NCI-H146 treated with DMSO at 0.1 percent for 48 hours (cell line): Measurements from ENCODE around the gene MED12.

Experiments used
- DNase-seq: peaks from one replicate; lab custom pipeline; 2025; ENCODE audit not compliant: unreplicated experiment; lab: John Stamatoyannopoulos, UW

MED12 gene

DNA sequence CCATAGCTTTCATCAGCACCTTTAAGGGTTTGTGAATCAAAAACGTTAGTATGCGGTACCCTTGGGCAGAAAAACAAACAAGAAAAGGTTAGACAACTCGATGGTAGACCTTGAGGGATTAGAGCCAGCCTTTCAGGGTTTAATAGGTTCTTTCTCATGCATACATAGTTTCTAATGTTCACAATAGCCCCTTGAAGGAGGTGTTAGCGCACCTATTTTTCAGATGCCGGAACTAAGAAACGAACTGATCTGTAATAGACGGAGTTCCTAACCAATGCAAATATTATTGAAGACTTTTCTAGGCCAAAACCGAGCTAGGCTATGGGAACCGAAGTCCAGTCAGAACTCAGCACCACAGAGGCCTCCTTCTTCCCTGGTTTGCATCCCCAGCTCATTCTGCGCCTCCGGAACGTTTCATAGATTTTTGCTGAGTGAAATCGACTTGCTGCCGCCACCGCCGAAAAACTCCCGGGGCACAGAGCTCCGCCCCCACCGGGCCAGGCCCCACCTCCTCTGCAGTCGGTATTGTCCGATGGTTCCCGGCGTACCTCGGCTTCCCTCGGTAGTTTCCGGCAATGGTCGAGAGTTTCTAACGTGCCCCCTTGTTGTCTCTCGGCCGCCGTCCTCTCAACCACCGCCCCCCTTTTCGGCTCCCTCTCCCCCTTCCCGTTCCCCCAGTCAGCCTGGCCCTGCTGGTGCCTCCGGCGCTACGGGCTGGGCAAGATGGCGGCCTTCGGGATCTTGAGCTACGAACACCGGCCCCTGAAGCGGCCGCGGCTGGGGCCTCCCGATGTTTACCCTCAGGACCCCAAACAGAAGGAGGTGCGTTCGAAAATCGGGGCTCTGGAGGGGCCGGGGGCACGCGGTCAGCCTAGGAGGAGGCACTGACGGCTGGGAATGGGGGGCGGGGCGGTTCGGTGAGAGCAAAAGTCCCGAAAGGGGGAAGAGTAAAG, at the start of gene MED12:
TSS of gene MED12 (plus strand) at position 565 of the 953 bp plus-strand sequence. CDS start at position 724, 159 bp downstream.
- DNase-seq: peak; percentile 68

DNA sequence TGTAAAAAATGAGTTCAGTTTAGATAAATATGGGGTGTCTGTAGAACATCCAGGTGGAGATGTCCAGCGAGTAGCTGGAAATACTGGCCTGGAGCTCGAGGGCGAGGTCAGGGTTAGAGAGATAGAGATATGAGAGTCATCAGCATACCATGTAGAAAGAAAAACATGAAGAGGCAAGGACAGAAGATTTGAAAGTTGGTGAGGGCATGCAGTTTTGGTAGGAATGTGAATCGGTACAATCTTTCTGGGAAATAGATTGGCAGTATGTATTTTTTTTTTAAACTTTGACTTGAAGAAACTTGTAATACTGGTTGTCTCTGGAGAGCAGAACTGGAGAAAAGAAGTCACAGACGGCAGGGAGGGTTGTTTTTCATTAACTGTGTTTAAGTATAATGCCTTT, 47.9 kb upstream of the MED12 start:
- no peak for DNase-seq

DNA sequence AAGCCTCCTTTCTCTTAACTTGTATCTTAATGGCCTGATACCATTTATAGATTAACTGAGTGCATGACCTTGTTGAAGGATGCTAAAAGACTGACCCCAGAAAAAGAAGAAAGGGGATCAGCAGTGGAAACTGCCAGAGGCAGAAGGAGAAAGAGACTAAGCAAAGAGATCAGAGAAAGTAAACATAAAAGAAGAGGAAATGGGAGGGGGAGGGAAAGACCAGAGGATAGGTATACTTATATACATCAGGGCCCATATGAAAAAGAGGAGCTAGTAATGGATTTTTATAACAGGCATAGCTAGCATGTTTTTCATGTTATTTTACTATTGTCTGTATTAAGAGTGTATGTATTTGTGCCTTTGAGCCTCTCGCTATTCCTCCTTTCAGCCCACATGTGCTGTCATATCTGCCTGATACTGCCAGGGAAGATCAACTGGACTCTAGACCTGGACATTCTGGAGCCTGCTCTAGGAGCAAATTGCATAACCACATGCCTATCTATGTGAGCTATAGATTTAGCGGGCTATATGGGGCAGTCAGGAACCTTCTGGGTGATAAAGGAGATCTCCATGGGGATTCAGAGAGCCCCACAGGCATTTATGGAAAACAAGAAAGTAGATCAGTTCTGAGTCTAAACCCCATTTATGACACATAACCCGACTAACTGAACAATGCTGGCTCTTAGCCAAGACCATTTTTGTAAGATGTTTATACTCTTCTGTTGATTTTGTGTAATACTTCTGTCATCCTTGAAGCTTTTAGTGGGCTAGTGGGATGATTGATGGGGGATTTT, 36.9 kb upstream of the MED12 start:
- DNase-seq: no peak

DNA sequence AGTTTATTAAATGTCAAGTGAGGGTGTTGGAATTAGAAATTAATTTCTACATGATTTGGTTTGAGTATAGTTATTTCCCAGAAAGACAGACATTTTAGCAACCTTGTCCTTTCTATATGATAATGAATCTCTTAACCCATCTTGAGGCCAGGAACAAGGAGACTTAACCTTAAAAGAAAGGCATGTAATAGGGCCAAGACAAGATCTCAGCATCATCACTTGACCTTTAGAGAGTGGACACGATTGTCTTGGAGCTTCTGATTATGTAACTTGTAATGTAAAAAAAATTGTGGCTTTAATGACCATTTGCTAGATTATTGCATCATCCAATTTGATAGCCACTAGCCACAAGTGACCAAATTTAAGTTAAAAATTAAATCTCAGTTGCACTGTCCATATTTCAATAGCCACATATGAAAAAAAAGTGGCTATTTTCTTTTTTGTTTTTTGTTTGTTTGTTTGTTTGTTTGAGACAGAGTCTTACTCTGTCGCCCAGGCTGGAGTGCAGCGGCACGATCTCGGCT, 36.2 kb upstream of the MED12 start:
- no peak for DNase-seq

DNA sequence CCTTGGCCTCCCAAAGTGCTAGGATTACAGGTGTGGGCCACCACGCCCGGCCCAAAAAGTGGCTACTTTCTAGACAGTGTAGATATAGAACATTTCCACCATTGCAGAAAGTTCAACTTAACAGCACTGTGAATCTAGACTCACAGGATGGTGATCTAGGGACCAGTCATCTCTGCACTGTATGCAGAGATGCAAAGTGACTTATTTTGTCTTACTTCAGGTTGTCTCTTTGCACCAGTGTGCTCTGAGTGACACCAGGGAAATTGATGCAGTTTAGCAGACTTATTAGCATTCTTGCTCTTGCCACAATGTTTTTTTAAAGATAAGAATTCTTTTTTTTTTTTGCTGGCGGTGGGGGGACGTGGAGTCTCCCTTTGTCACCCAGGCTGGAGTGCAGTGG, 35.6 kb upstream of the MED12 start:
- DNase-seq: no peak

DNA sequence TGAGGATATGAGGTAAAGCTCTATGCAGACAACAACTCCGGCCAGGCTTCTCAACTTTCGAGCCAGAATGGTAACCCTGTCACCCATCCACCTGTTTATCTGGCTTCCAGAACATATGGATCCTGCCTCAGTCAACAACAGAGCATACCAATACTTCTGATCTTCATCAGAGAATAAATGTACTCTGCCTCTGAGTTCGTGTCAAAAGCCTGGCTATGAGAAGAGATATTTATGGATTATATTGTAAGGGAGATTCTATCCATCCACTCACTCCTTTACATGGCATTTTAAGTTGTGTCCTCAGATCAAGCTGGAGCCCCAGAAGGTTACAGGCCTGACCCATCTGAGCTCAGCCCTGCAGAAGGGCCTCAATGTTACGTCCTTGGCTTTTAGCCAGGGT, 32.5 kb upstream of the MED12 start:
- DNase-seq: no peak

DNA sequence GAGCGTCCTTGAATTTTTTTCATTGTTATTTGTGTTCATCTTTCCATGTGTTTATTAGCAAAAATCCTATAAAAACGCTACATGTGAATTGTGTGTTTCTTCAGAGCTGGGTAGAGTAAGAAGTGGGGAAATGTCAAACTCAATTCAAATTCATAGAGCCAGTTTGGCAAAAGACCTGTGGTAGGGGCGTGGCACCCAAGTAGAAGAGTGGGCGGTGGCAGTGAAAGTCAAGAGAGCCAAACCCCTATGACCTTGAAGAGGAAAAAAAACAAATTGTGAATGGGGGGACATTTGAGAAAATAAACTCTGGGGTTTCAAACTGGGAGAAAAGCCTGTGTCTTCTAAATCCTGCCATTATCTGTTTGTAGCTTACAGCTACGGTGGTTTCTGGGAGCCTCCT, 27.1 kb upstream of the MED12 start:
- DNase-seq: no peak

DNA sequence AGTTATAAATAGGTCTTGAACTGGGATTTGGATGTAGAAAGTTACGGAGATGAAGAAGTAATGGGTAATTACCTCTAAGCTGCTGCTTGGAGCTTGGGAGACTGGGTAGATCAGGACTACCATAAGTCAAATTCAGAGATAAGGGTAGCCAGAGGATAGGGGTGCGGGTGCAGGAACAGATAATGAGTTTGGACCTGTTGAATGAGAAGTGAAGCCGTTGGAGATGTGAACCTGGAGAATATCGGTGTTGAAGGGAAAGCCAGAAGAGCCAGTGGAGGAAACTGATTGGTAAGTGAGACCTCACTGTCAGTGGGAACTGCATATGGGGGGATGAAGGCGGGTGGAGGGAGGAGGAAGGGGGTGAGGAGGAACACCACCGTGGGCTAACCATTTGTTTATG, 23.4 kb upstream of the MED12 start:
- DNase-seq: no peak

DNA sequence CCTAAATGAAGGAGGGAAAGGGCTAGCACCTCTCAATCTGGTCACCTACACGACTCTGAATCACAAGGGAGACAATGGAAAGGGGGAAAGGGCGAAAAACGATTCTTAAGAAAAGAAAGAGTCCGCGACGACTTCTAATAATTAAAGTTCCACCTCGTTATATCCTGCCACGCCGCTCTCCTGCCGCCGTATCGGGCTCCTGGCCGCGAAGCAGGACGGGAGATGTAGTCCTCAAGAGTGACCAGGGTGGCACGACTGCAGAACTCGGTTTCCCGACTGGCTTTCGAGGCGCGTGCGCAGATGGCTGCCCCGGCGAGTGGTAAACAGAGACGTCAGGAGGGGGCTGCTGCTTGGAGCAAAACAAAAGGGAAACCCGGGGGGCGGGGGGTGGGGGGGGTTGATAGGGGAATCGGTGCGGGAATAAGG, 22.8 kb upstream of the MED12 start, which contains the start of gene FOXO4:
TSS of gene FOXO4 (plus strand) at position 297 of the 426 bp plus-strand sequence. CDS start 678 bp downstream, outside the sequence.
- DNase-seq: peak; percentile 67

DNA sequence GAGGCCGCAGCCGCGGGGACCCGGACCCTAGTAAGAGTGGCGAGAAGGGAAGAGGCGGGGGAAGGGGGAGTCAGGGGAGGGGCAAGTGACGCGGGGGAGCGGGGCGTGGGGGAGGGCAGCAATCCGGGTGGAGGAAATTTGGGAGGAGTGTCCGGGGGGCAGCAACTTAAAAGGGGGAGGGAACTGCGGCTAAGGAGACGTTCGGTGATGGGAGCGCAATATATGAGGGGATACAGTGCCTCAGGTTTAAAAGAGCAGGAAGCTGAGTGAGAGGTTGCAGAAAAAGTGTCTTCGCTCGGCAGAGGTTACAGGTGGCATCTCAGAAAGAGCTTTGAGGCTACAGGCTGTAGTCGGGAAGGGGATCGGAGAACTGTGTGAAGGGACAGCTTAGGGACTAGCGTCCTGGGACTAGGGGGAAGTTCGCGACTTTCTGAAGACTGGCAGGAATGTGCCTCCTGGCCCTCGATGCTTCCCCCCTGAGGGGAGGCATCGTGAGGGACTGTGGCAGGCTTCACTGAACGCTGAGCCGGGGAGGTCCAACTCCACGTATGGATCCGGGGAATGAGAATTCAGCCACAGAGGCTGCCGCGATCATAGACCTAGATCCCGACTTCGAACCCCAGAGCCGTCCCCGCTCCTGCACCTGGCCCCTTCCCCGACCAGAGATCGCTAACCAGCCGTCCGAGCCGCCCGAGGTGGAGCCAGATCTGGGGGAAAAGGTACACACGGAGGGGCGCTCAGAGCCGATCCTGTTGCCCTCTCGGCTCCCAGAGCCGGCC, 22.2 kb upstream of the MED12 start:
- DNase-seq: peak; percentile 28

DNA sequence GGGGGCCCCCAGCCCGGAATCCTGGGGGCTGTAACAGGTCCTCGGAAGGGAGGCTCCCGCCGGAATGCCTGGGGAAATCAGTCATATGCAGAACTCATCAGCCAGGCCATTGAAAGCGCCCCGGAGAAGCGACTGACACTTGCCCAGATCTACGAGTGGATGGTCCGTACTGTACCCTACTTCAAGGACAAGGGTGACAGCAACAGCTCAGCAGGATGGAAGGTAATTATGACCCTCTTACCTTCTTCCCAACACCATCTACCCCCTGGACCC, 21.7 kb upstream of the MED12 start:
- no peak for DNase-seq

DNA sequence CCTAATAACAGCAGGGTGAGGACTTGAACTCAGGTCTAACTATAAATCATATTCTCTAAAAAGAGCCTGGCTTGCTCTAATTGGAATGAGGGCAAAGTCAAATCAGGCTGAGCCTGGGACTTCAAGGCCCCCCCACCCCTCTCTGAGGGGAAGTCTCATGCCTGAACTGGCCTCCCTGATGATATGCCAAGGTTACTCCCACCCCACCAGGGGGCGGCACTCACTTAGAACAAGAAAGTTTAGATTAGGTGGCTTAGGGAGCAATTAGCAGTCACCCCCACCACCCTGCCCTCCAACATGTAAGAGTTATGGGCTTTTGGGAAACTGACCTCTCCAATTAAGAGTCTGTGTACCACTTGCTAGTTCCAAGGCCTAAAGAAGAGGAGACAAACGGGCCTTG, 20.1 kb upstream of the MED12 start:
- DNase-seq: no peak

DNA sequence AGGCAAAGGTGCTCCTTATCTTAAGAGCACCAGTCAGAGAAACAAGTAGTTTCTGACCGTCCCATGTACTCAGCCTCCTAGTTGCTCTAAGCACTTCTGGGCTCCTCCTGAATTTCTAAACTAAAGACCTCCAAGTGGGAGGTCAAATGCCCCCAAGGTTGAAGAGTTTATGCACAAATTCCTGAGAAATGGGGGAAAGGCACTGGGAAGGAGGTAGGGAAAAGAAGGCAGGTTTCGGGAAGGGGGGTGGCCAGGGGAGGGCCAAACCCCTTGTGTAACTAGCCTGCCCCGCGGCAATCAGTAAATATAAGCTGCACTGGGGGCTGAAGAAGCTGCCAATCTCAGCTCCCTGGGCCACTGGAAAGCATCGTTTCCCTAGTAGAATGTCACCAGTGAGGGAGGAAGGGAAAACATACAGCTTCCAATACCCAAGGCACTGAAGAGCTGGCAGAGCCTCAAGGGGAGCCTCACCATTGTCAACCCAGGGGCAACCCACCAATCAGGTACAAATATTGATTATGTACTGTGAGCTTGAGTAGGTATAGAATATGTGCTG, 19.4 kb upstream of the MED12 start:
- no peak for DNase-seq

DNA sequence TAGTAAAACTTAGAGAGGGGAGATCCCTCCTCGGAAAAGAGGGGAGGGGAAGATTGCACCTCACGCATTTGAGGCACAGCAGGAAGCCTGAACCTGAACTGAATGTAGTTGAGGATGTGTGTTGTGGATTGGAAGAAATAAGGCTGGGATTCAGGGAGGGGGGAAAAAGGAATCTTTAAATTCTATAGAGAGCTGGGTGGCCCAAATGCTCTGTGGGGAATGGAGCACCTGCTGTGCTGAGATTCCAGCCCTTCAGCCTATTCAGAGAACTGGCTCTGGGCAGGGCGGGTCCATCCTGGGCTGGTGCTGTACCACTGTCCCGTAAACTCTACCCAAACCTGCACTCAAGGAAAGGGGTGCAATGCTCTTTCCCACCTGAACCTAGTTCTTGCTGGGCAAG, 18.7 kb upstream of the MED12 start:
- DNase-seq: no peak

DNA sequence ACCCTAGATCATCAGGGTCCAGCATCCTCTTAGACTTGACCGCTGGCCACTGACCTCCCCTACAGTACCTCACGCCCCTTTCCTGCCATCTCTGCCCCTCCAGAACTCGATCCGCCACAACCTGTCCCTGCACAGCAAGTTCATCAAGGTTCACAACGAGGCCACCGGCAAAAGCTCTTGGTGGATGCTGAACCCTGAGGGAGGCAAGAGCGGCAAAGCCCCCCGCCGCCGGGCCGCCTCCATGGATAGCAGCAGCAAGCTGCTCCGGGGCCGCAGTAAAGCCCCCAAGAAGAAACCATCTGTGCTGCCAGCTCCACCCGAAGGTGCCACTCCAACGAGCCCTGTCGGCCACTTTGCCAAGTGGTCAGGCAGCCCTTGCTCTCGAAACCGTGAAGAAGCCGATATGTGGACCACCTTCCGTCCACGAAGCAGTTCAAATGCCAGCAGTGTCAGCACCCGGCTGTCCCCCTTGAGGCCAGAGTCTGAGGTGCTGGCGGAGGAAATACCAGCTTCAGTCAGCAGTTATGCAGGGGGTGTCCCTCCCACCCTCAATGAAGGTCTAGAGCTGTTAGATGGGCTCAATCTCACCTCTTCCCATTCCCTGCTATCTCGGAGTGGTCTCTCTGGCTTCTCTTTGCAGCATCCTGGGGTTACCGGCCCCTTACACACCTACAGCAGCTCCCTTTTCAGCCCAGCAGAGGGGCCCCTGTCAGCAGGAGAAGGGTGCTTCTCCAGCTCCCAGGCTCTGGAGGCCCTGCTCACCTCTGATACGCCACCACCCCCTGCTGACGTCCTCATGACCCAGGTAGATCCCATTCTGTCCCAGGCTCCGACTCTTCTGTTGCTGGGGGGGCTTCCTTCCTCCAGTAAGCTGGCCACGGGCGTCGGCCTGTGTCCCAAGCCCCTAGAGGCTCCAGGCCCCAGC, 17.6 kb upstream of the MED12 start:
- DNase-seq: no peak

DNA sequence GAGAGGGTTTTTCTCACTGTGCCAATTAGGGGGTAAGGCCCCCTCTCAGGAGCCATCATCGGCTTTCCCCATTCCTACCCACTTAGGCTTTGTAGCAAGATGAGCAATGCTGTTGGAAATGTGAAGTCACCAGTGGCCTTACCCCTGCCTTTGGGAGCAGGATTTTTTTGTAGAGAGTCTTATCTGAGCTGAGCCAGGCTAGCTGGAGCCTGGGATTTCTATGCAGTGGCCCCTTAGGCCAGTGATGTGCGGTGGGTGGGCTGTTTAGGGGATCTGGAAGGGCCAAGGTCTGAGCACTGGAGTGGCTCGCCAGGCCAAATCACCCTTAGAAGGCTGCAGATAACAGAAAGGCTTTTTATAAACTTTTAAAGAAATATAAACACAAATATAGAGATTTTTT, 16.1 kb upstream of the MED12 start:
- DNase-seq: no peak

DNA sequence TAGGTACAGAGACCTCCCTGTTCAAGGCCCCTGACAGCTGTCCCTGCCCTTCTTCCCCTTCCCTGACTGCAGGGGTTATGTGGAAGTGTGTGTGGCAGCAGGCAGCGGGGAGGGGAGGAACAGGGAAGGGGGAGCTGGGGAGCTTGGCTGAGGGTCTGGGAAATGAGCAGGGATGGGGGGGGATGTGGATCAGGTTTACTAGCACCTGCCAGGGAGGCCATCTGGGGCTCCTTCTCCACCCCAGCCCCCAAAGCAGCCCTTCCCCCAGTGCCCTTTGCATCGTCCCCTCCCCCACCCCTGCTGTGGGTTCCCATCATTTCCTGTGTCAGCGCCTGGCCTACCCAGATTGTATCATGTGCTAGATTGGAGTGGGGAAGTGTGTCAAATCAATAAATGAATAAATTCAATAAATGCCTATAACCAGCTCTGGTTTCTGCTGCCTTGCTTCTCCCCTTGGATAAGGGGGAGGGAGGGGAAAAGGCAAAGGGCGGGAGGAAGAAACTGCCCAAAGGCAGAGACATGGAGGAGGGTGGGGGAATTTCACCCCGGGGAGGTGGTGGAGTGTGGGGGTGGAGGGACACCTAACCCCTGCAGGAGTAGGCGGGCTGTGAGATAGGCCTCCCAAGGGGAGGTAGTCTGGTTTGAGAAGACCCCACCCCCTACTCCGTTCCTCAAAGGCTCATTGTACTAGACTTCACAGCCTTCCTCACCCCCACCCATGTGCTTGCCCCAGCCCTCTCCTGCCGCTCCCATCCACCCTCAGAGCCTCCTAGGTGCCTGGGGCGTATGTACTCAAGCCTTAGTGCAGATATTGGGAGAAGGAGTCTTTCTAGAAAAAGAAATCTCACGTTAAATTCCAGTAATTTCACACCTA, 15.0 kb upstream of the MED12 start:
- DNase-seq: no peak

DNA sequence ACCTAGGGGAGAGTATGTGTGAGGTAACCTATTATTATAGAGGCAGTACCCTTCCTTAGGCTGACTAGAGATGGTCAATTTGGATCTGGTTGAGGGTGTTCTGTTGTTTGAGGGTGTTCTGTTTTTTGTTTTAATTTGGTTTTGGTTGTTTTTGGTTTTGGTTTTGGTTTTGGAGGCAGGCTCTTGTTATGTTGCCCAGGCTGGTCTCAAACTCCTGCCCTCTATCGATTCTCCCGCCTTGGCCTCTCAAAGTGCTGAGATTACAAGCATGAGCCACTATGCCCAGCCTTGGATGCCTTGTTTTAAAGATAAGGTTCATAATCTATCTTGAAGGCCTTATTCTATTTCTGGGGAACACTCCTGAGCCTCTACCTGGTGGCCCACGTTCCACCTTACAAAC, 12.8 kb upstream of the MED12 start:
- no peak for DNase-seq

DNA sequence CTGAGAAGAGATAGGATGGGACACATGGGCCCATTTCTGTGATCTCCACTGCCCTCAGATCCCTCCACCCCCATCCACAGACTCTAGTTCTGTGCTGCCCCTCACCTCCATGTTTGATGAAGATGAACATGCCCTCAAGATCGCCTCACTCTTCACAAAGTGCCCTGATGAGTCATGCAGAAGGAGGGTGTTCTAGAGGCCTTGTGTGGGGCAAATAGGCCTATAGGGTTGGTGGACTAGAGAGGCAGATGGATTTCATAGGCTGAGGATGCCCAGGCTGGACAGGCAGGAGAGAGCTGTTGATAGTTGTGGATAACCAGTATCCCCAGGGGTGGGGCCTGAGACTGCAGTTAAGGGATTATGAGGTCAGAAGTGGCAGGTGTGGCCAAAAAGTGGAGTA, 12.0 kb upstream of the MED12 start, which contains the start of gene CXorf65:
TSS of gene CXorf65 (minus strand) at position 314 of the 400 bp plus-strand sequence. CDS start at position 130, 184 bp downstream.
- no peak for DNase-seq
